ENCODE measurements around the gene RIN3.

RIN3 gene

DNA sequence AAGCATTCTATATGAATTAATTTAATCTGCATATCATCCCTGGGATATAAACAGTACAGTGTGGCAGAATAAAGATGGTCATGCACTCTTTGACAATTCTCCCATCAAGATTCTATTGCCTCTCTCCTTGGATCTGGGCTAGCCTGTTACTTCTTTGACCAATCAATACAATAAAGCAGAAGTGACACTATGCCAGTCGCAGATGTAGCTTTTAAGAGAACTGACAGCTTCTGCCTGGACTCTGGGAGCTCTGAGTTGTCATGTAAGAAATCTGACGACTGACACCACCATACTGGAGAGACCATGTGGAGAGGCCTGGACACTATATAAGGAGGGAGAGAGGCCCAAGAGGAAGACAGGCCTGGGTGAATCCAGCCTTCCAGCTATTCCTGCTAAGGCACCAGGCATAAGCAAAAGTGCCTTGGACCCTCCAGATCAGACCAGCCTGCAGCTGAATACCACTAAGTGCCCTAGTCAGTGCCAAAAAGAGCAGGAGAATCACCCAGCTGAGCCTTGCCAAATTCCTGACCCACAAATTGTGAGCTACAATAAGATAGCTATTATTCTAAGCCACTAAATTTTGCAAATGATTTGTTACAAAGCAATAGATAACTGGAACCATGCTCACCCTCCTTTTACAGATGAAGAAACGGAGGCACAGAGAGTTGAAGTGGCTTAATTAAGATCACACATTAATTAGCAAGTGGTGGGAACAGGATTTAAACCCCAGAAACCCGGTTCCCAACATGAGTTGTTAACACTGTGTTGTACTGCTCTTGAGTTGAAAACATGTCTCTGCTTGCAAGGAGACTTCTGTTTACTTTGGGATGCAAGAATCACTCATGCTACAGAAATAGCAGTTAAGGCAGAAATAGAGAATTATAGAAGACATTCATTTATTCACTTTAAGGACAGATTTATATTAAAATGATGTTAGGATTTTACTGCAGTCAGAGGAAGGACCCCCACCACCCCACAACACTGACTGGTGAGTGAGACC is 84.6 kb downstream of the RIN3 start:
- no peak for DNase-seq (ENCODE audit: low spot score)

DNA sequence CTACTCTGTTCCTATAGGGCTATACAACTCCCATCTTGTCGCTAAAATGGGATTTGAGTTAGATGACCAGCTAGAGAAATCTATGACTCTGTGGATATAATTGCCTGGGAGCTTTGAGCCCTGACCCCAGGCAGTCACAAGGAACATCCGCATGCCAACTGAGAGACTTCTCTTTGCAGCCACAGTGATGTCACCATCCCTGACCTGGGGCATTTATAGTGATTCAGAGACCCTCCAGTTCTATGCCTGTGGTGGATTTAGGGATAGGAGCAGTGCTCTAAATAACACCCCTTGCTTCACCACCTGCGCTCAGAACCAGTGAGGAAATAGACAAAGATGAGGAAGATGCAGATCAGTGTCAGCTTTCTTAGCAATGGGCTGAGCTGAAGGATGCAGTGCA is 86.2 kb downstream of the RIN3 start:
- DNase-seq (ENCODE audit: low spot score) = no peak

GRCh38 chr14:92600318-92601053 is 86.9 kb downstream of the RIN3 start:
- no peak for DNase-seq (ENCODE audit: low spot score)

GRCh38 chr14:92601131-92601710 is 87.6 kb downstream of the RIN3 start:
- DNase-seq (ENCODE audit: low spot score) = no peak

DNA sequence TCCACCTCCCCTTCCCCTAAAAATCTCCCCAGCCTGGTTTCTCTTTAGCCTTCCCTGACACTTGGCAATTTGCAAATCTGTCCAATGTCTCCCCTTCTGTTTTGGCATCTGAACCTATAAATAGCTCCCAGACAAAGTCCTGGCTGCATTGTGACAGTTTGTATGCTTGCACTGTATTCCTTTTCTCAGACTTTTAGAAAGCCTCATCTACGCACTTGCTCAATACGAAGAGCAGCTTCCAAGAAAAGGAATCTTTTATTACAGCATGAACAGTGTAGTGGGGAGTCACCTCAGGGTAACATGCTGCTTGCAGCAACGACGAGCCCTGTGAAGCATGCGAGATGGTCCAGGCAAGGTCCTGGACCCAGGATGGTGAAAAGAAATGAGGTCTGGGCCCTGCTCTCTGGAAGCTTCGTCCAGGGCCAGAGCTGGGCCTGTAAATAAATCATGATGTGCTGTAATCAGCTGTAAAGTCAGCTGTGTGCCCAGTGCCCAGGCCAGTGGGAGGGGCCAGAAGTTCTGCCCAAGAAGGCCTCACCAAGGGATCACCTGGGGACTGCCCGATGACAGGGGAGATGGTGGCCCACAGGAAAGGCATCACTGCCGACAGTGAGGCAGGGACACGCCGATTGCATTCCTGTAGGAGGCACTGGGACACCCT is 88.3 kb downstream of the RIN3 start:
- no peak for DNase-seq (ENCODE audit: low spot score)

- DNase-seq (ENCODE audit: low spot score) = peak; percentile 73
Measured at GRCh38 chr14:92603309-92604242, 90.0 kb downstream of the RIN3 start.

DNA sequence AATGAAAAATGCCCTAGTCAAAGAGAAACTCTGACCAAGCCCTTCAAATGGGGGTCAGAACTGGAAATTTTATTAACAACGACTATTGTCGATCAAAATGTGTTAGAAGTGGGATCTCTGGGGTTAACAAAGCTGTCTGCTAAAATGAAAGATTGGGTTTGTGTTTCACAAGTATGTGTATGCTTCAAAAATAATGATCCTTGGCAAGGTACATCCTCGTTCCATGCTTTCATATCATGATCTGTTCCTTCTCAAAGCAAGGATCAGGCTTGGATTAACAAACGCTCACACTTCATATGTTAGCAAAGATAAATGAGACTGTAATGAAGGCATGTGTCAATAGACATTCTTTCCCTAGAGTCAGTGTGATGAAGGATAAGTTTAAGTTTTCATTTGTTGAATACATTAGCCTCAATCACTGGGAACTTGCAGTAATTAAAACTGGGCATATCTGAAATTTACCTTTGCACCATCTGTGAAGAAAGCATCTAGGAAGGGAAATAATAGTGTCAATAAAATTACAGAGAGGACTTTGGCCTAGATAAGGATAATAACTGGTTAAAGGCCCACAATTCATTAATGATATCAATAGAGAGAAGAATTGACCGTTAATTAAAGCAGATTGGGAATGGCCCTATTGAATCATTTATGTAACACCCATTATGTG is 91.8 kb downstream of the RIN3 start:
- no peak for DNase-seq (ENCODE audit: low spot score)

- no peak for DNase-seq (ENCODE audit: low spot score)
Measured at GRCh38 chr14:92607251-92607650, 93.7 kb downstream of the RIN3 start.

GRCh38 chr14:92607702-92608429 is 94.3 kb downstream of the RIN3 start:
- no peak for DNase-seq (ENCODE audit: low spot score)

GRCh38 chr14:92609955-92610354 is 96.4 kb downstream of the RIN3 start:
- DNase-seq (ENCODE audit: low spot score) = no peak

GRCh38 chr14:92610849-92611271 is 97.3 kb downstream of the RIN3 start:
- no peak for DNase-seq (ENCODE audit: low spot score)

- peak; percentile 26 for DNase-seq (ENCODE audit: low spot score)
Measured at GRCh38 chr14:92613008-92613658, 99.6 kb downstream of the RIN3 start.

- DNase-seq (ENCODE audit: low spot score) = no peak
Measured at GRCh38 chr14:92613681-92614260, 100.2 kb downstream of the RIN3 start.

DNA sequence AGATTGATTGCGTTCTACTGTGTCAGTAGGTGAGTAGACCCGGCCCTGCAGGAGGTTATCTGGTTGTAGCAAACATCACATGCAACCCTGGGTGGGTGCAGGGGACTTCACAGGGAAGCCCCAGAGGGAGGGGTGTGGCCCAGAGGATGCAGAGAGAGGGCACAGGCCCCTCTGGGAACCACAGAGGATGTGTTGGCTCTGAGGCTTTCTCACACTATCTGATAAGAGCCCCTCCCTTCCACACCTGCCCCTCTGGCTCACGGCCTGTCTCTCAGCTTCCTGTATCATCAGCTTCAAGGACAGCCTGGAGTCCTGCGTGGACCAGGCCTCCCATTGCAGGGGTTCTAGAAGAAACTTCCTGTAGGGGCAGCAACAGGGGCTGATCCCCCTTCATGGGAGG is 101.9 kb downstream of the RIN3 start:
- no peak for DNase-seq (ENCODE audit: low spot score)

- DNase-seq (ENCODE audit: low spot score) = no peak
Measured at GRCh38 chr14:92616178-92616577, 102.6 kb downstream of the RIN3 start.

DNA sequence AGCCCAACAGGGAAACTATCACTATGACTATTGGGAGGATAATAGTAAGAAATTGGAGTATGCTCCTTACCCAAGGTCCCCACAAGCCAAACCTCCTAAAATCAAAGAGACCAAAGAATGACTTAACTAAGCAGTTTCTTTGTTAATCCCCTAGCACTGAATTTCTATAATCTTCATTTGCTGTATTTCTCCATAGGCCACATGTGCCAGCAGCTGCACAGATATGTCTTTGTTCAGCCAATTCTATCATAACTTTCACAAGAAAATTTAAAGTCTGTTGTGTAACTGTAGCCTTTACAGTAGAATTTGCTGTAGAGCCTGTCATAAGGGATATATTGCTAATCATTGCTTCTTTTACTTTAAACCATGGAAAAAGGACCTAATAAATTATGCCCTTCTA is 104.0 kb downstream of the RIN3 start:
- DNase-seq (ENCODE audit: low spot score) = no peak

DNA sequence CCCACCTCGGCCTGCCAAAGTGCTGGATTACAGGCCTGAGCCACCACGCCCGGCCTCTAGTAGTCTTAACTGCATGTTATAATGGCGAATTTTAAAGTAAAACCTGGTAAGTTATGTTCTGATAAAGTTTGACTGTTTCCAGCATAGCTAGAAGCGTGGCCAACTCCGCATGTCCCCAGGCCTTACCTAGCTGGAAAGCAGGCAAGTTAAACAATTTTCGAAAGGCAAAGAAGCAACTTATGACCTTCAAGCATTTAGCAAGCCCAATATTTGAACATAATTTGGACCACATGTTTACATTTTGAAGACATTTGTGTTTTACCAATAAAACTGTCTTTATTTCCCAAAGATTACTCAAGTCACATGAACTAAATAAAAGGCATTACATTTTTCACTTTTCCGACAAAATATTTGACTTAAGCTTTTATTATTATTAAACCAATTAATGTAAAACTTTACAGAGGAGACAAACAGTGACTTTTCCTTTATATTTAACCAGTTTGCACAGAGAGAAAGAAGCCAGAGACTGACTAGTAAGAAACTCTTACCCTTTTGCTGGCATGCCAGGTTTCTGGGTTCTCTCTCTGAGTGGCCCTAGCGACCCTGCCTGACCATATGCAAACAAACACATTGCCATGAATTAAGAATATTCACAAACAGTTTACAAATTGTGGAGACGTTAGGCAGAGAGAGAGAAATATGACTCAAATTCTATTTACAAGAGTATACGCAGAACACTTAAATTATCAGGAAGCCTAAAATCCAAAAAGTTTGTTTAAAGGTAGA is 106.3 kb downstream of the RIN3 start:
- no peak for DNase-seq (ENCODE audit: low spot score)

- no peak for DNase-seq (ENCODE audit: low spot score)
Measured at GRCh38 chr14:92622311-92622710, 108.7 kb downstream of the RIN3 start.

All from Ammon's horn (tissue), 1 donor.